H9 (cell line): Measurements from ENCODE around the gene CHPF. TPM values are rescaled to one million over a fixed set of nuclear protein-coding genes. Genes with fewer than 3 reads are reported as not detected.

Experiments used
- DNase-seq: peaks from one replicate; pipeline ENCODE4 v3.0.0-alpha.2; 2017
- H2AFZ ChIP-seq: one replicate; pipeline ENCODE4 v1.6.1; 2013; ENCODE audit warnings: mild to moderate bottlenecking, low read length, control low read depth, moderate library complexity
- H2AK5ac ChIP-seq: 2 replicates; pipeline ENCODE4 v1.6.1; 2013; ENCODE audit warnings: low read length, control low read depth, mixed read lengths; ENCODE audit not compliant: insufficient read length
- H2BK120ac ChIP-seq: one replicate; pipeline ENCODE4 v1.6.1; 2013; ENCODE audit warnings: low read depth, mild to moderate bottlenecking, low read length, control low read depth, inconsistent platforms; ENCODE audit not compliant: poor library complexity, severe bottlenecking
- H2BK12ac ChIP-seq: 2 replicates; pipeline ENCODE4 v1.6.1; 2013; ENCODE audit warnings: low read length, control low read depth, mixed read lengths, low read depth; ENCODE audit not compliant: insufficient read length
- H2BK15ac ChIP-seq: 2 replicates; pipeline ENCODE4 v1.6.1; 2013; ENCODE audit warnings: low read depth, low read length, control low read depth
- H2BK20ac ChIP-seq: one replicate; pipeline ENCODE4 v1.6.1; 2013; ENCODE audit warnings: low read depth, mild to moderate bottlenecking, low read length, control low read depth, inconsistent platforms; ENCODE audit not compliant: poor library complexity, severe bottlenecking
- H2BK5ac ChIP-seq: 2 replicates; pipeline ENCODE4 v1.6.1; 2013; ENCODE audit warnings: low read length, control low read depth, mixed read lengths; ENCODE audit not compliant: insufficient read length
- H3K14ac ChIP-seq: 2 replicates; pipeline ENCODE4 v1.6.1; 2013; ENCODE audit warnings: low read length, control low read depth; ENCODE audit not compliant: insufficient read depth
- H3K18ac ChIP-seq: 2 replicates; pipeline ENCODE4 v1.6.1; 2013; ENCODE audit warnings: low read depth, mild to moderate bottlenecking, mixed read lengths, low read length, control low read depth; ENCODE audit not compliant: insufficient read length
- H3K23ac ChIP-seq: 2 replicates; pipeline ENCODE4 v1.6.1; 2013; ENCODE audit warnings: low read length, control low read depth, mixed read lengths, low read depth; ENCODE audit not compliant: insufficient read length
- H3K23me2 ChIP-seq: 2 replicates; pipeline ENCODE4 v1.6.1; 2013; ENCODE audit warnings: low read depth, mild to moderate bottlenecking, mixed read lengths, low read length, control low read depth; ENCODE audit not compliant: insufficient read length, poor library complexity, severe bottlenecking
- H3K27ac ChIP-seq: 2 replicates; pipeline ENCODE4 v1.5.1; 2013; ENCODE audit warnings: low read length, control low read depth, mixed read lengths, low read depth; ENCODE audit not compliant: insufficient read length
- H3K27me3 ChIP-seq: 2 replicates; pipeline ENCODE4 v1.6.1; 2013; ENCODE audit warnings: low read length, control low read depth, inconsistent platforms; ENCODE audit not compliant: insufficient read depth
- H3K4ac ChIP-seq: 2 replicates; pipeline ENCODE4 v1.6.1; 2013; ENCODE audit warnings: low read depth, mild to moderate bottlenecking, control low read depth, inconsistent platforms, low read length, moderate library complexity
- H3K4me1 ChIP-seq: 2 replicates; pipeline ENCODE4 v1.6.1; 2013; ENCODE audit warnings: low read length, control low read depth, inconsistent platforms; ENCODE audit not compliant: insufficient read depth
- H3K4me2 ChIP-seq: 2 replicates; pipeline ENCODE4 v1.6.1; 2013; ENCODE audit warnings: low read length, control low read depth, mixed read lengths; ENCODE audit not compliant: insufficient read length, insufficient read depth
- H3K56ac ChIP-seq: 2 replicates; pipeline ENCODE4 v1.6.1; 2013; ENCODE audit warnings: low read depth, mild to moderate bottlenecking, mixed read lengths, low read length, control low read depth; ENCODE audit not compliant: insufficient read length
- H3K79me1 ChIP-seq: 2 replicates; pipeline ENCODE4 v1.6.1; 2013; ENCODE audit warnings: low read depth, mild to moderate bottlenecking, moderate library complexity, low read length, control low read depth, inconsistent platforms; ENCODE audit not compliant: insufficient read depth, poor library complexity, severe bottlenecking
- H3K79me2 ChIP-seq: 2 replicates; pipeline ENCODE4 v1.6.1; 2013; ENCODE audit warnings: low read length, control low read depth, inconsistent platforms; ENCODE audit not compliant: insufficient read depth
- H3K9ac ChIP-seq: 2 replicates; pipeline ENCODE4 v1.6.1; 2013; ENCODE audit warnings: low read length, control low read depth, mixed read lengths; ENCODE audit not compliant: insufficient read length; ENCODE audit errors: extremely low read depth
- H3K9me3 ChIP-seq: one replicate; pipeline ENCODE4 v1.6.1; 2013; ENCODE audit warnings: low read depth, low read length, inconsistent platforms; ENCODE audit not compliant: control insufficient read depth
- H3T11ph ChIP-seq: one replicate; pipeline ENCODE4 v1.6.1; 2013; ENCODE audit warnings: mild to moderate bottlenecking, low read length, control low read depth, inconsistent platforms
- H4K20me1 ChIP-seq: one replicate; pipeline ENCODE4 v1.6.1; 2013; ENCODE audit not compliant: control insufficient read depth, insufficient read length, insufficient read depth
- H4K5ac ChIP-seq: 2 replicates; pipeline ENCODE4 v1.6.1; 2013; ENCODE audit warnings: low read depth, mild to moderate bottlenecking, mixed read lengths, low read length, control low read depth; ENCODE audit not compliant: insufficient read length
- H4K8ac ChIP-seq: replicated peaks from 2 replicates; pipeline ENCODE4 v1.6.1; 2013; ENCODE audit warnings: low read length, control low read depth, mixed read lengths, low read depth; ENCODE audit not compliant: insufficient read length
- H4K91ac ChIP-seq: 2 replicates; pipeline ENCODE4 v1.6.1; 2013; ENCODE audit warnings: low read depth, mild to moderate bottlenecking, moderate library complexity, mixed read lengths, low read length, control low read depth; ENCODE audit not compliant: insufficient read length
- H3K27ac Mint-ChIP-seq, 3 experiments: 2 replicates in 2 of 3; 3 replicates in 1 of 3; pipeline ENCODE4 v1.8.0; 2020 to 2021; ENCODE audit warnings: mixed read lengths in 3 of 3, mild to moderate bottlenecking in 1 of 3, moderate library complexity in 1 of 3
- H3K27me3 Mint-ChIP-seq: 2 replicates; pipeline ENCODE4 v1.8.0; 2021; ENCODE audit warnings: low read depth, mild to moderate bottlenecking, moderate library complexity, mixed read lengths
- H3K36me3 Mint-ChIP-seq, 3 experiments: 2 replicates in 2 of 3; 3 replicates in 1 of 3; pipeline ENCODE4 v1.8.0; 2020 to 2021; ENCODE audit warnings: low read depth in 3 of 3, mixed read lengths in 3 of 3; ENCODE audit not compliant: insufficient read depth in 1 of 3
- H3K4me1 Mint-ChIP-seq, 2 experiments: 2 replicates each; pipeline ENCODE4 v1.8.0; 2020; ENCODE audit warnings: mixed read lengths in 2 of 2
- H3K4me3 Mint-ChIP-seq, 2 experiments: 2 replicates in 1 of 2; 3 replicates in 1 of 2; pipeline ENCODE4 v1.8.0; 2020 to 2021; ENCODE audit warnings: mild to moderate bottlenecking in 2 of 2, mixed read lengths in 2 of 2, moderate library complexity in 1 of 2
- H3K9me3 Mint-ChIP-seq, 2 experiments: 2 replicates in 1 of 2; 3 replicates in 1 of 2; pipeline ENCODE4 v1.8.0; 2020; ENCODE audit warnings: mild to moderate bottlenecking in 2 of 2, mixed read lengths in 2 of 2, moderate library complexity in 1 of 2
- CTCF ChIP-seq: fragments of 200-600 bp; sonication (generic); conservative IDR thresholded peaks from 3 replicates; pipeline ENCODE4 v1.8.0; 2021; ENCODE audit warnings: antibody characterized with exemption, mild to moderate bottlenecking
- WGBS: extraction: QIAGEN DNeasy Blood & Tissue Kit; methylation state at CpG from one replicate; pipeline ENCODE4 v1.1.7; 2013; ENCODE audit warnings: missing lambda C conversion rate, low lambda C conversion rate, mixed read lengths; ENCODE audit not compliant: insufficient read length; ENCODE audit errors: extremely low coverage; 5-methylcytosine and 5-hydroxymethylcytosine counted together
- total RNA-seq: library from RNA; stranded (reverse); gene quantifications from 2 replicates; pipeline ENCODE4 v1.2.1, GENCODE V29; 2021

CHPF gene
- total RNA-seq, 1 experiment from 2014 or later, result 46.5 TPM

- Histone ChIP-seq H3K27me3 (no peaks in the 10 kb centered on the region), H3T11ph (no peak overlapping the region), H3K4ac (no peak overlapping the region; the same call in 1 of the 2 replicates), H3K79me1 (no peaks in the 10 kb centered on the region), H2BK20ac (no peak overlapping the region), H2AFZ (no peak overlapping the region), H3K23me2 (no peaks in the 10 kb centered on the region), H4K8ac (no peak overlapping the region), H3K4me1 (peaks cover 26% of the 10 kb centered on the region; the same call in 1 of the 2 replicates), H2BK5ac (no peak overlapping the region), H3K9ac (no peak overlapping the region), H3K27ac (no peak overlapping the region), H4K91ac (no peak overlapping the region), H3K18ac (no peak overlapping the region), H2BK120ac (no peak overlapping the region), H3K14ac (no peak overlapping the region; the same call in 1 of the 2 replicates), H3K56ac (no peak overlapping the region), H2BK12ac (no peak overlapping the region), H3K79me2 (no peaks in the 10 kb centered on the region), H3K9me3 (no peaks in the 10 kb centered on the region), H3K4me2 (no peak overlapping the region), H2AK5ac (no peak overlapping the region), H4K20me1 (no peaks in the 10 kb centered on the region), H4K5ac (no peak overlapping the region), H3K23ac (no peak overlapping the region), H2BK15ac (no peak overlapping the region)
- Mint-ChIP-seq H3K27me3 (peaks cover 2% of the 10 kb centered on the region; the same call in 1 of the 2 replicates), H3K9me3 (no peaks in the 10 kb centered on the region; a peak in 1 of 5 replicates), H3K36me3 (peaks cover 32 to 67% (median 48%) of the 10 kb centered on the region in 3 experiments), H3K4me3 (peak overlapping the region in 1 of 2 experiments; percentile 17; a peak in 3 of 5 replicates), H3K27ac (peak overlapping the region; percentile 86 to 96 (median 89)), H3K4me1 (peaks cover 58 to 59% of the 10 kb centered on the region in 2 experiments)
- no CpG with 5 or more reads among the region's 24 CpGs for WGBS
- DNase-seq, result peak; percentile 61
- TF ChIP-seq CTCF, result no peak
Observed at GRCh38 chr2:219561179-219562048, 17.8 kb upstream of the CHPF start.
